HG02938 (cell line): Measurements from ENCODE around the gene SGCD.
"Not testable (repeated sequence)": the region's sequence is repeated elsewhere in the genome, so short reads cannot be mapped to it uniquely, and the experiment has no call there.

Experiments used
- ATAC-seq: cut with Tn5 transposase; IDR thresholded peaks from one replicate; pipeline ENCODE4 v1.9.1; 2021; ENCODE audit warnings: mild to moderate bottlenecking, moderate library complexity; ENCODE audit not compliant: unreplicated experiment

Gene SGCD

DNA sequence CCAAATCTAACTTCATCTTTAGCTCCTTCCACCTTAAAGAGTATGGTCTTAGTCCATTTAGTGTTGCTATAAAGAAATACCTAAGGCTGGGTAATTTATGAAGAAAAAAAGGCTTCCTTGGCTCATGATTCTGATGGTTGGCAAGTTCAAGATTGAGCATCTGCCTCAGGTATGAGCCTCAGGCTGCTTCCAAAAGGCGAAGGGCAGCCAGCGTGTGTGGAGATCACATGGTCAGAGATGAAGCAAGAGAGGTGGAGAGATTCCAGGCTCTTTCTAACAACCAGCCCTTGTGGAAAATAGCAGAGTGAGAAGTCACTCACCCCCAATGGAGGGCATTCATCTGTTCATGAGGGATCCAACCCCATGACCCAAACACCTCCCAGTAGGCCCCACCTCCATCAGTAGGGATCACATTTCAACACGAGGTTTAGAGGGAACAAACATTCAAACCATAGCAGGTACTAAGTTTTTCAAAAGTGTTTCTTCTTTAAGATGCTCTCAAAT, 225.9 kb downstream of the SGCD start:
- ATAC-seq: no peak

DNA sequence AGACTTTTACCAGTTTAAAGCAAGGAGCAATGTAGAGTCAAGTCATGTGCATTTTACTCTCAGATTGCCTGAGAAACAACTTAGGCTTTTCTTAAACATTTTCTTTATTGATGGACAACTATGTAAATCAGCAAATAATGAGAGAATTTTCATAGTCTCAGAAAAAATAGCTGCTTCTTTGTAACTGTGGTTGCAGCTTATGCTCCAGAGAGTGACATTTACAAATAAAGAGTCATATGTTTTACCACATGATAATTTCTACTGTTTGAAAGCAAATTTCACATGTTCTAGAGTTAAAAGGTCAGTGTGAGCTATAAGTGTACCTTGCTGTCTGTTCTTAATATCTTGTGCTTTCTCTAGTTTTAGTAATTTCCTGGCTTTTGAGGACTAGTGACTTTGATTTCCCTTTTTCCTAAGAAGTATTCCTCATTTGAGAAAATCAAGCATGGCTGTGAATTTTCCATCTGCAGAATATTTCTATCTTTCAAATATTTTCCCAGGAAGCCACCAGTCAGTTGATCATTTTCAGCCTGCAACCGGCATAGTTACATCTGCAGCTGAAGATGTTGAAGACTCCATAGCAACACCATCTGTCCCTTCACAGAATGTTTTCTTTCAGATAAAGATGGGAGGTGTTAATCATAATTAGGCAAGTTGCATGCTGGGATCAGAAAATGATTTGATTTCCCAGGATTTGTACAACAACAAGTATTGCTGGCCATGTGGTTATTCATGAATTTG, 229.9 kb downstream of the SGCD start:
- no peak for ATAC-seq

DNA sequence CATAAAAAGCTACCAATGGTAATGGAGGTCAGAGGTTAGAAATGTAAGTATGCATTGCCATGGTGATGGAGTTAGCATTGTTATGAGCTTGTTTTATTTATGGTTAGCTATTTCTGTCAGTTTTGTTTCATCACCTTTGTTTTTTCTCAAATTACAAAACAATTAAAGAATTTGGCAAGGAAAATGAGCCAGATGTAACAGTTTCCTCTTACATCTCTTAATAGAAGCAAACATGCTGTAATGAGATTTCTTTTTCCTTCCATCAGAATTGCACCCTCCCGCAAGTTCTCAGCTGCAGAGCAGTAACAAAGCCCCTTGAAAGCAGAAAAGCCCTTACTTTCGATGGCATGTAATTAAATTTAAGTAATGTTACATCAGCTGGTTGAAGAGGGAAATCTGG, 233.0 kb downstream of the SGCD start:
- no peak for ATAC-seq

GRCh38 chr5:156561651-156562050, 234.7 kb downstream of the SGCD start:
- no peak for ATAC-seq

DNA sequence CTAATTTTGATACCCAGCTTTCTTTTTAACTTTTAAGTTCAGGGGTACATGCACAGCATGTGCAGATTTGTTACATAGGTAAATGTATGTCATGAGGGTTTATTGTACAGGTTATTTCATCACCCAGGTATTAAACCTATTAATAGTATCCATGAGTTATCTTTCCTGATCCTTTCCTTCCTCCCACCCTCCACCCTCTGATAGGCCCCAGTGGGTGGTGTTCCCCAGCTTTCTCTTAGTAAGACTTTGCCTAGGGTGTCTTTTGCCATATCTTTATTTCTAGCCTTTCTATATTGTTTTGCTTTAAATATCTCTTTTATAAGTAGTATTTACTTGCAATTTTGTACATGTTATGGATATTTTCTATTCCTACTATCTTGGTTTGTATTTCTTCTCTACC, 243.7 kb downstream of the SGCD start:
- no peak for ATAC-seq

GRCh38 chr5:156581725-156582124, 254.8 kb downstream of the SGCD start:
- no peak for ATAC-seq

DNA sequence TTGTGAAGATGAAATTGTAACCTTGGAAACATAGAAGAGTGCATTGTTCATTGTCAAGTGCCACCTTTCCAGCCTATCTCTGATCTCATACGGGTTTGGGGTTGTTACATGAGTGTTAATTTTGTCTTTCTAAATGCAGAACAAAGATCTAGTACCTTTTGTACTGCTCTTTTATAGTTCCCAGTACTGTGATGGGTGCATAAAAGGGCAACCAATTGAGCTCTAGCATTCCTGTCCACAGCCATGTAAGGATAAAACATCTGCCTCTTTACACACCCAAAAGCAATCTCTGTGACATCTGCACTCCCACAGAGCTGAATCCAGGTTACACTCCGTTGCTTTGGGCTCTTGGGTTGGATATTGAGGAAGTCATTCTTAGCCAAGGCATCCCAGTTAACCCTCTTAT, 255.2 kb downstream of the SGCD start:
- no peak for ATAC-seq

- ATAC-seq: no peak
Observed at GRCh38 chr5:156584871-156585270, 257.9 kb downstream of the SGCD start.

GRCh38 chr5:156585999-156586398, 259.0 kb downstream of the SGCD start:
- no peak for ATAC-seq

- no peak for ATAC-seq
Observed at GRCh38 chr5:156587012-156587411, 260.0 kb downstream of the SGCD start.

DNA sequence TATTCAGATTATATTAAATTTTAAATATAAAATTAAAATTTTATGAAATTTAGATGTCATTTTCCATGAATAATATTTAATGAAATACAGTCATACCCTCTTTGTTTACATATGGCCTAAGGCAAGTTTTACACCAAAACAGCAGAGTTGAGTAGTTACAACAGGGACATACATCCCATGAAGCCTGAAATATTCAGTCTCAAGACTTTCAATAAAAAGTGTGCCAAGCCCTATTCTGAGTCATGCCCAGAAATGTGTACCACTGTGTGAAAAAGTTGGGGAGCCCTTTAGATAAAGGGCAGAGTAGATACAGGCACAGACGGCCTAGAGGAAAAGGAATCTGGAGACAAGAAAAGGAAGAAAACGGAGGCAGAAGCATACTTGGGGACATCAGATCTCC, 261.3 kb downstream of the SGCD start:
- no peak for ATAC-seq

DNA sequence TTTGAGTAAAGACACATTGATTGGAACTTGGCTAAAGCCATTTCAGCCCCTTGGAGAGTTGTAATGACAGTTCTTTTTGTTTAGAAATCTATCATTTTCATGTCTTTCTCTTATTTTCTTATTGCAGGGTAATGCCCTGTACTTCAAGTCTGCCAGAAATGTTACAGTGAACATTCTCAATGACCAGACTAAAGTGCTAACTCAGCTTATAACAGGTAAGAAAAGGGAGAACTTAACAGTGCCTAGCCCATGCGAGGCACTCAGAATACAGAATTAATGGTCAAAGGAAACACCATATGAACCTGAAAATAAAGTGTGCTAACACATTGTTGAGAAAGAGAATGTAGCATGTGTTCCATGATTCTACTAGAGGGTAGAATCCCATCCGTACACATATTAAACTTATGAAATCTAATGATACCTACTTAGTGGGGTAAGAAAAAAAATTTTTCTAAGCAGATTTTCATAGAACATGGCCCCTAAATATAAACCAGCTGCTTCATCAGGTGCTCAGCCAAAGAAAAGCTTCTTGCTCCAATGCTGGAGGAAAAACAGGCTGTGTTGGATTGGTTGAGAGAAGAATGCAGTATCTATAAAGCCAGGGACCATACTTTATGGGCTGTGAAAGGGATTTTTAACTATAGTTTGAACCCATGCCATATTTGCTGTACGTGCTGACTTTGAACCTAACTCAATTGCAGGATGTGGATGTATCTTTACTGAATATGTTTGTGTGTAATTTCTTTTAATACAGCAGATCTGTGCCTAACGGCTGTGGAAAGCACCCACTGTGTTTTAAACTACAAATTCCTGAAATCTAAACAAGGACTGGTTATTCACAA, 262.4 kb downstream of the SGCD start:
- ATAC-seq: no peak

DNA sequence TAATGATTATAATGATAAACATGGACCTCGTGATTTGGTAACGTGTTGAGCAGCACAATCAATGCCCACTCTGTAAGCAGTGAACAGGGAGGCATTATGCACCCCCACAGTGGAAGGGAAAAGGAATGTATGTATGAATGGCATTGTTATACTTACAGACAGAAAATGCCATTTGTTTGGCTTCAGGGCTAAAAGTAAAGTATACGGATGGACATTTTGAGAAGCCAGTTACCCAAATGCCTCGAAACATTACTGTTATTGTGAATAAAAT, 262.9 kb downstream of the SGCD start:
- no peak for ATAC-seq

DNA sequence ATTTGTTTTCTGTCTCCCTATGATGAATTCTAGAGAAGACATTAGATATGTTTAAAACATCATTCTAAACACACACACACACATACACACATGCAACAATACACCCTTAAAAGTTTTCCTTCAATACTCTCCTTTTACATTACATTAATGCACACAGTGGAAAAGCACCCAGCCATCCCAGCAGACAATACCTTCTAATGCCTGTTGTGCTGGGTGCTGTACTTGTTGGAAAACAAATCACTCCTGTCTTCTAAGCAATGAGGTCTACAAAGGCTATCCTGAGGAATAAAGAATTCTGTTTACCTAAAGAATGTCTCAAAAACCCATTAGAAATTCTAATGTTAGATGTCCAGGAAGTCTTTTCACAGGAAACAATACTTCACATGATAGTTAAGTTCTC, 264.0 kb downstream of the SGCD start:
- no peak for ATAC-seq

- no peak for ATAC-seq
Observed at GRCh38 chr5:156591631-156592030, 264.7 kb downstream of the SGCD start.

GRCh38 chr5:156593546-156593945, 266.6 kb downstream of the SGCD start:
- ATAC-seq: no peak

DNA sequence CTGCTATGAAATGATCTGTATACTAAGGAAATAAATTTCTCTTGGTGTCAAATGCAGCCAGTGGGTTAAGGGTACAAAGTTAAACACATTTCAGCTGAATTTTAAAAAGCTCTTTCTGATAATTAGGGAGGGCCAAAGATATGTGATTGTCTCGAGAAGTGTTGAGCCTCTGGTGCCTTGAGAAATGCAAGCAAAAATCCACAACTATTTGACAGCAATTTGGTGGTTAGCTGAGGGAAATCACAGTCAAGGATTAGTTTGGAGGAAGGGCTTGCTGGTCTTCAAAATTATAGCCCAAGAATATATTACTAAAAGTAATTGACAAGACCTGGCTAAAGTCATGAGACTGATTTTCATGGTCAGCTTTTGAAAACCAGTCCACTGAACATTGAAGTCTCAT, 267.4 kb downstream of the SGCD start:
- no peak for ATAC-seq

DNA sequence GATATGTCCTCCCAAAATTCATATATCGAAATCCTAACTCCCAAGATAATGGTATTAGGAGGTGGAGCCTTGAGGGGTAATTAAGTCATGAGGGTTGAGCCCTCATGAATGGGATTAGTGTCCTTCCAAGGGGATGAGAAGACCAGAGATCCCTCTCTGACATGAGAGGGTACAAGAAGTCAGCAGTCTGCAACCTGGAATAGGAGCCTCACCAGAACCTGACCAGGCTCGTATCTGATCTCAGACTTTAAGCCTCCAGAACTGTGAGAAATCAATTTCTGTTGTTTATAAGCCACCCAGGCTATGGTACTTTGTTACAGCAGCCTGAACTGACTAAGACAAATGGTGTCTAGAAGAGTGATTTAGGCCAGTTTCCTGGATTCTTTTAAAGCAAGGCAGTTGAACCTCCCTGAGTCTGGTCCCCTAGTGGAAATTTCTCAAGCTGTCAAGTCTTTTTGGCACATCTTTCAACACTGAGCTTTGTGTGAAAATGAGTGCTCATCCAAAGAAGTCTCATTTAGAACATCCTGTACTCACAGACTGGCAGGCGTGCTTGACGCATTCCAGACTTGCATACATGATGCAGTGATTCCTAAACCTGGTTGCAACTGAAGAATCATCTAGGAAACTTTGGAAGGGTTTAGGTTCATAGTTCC, 268.3 kb downstream of the SGCD start:
- ATAC-seq: no peak

GRCh38 chr5:156597276-156597675, 270.3 kb downstream of the SGCD start:
- ATAC-seq: no peak

GRCh38 chr5:156598964-156599363, 272.0 kb downstream of the SGCD start:
- ATAC-seq: no peak

- ATAC-seq: not testable (repeated sequence)
Observed at GRCh38 chr5:156610582-156610981, 283.6 kb downstream of the SGCD start.

DNA sequence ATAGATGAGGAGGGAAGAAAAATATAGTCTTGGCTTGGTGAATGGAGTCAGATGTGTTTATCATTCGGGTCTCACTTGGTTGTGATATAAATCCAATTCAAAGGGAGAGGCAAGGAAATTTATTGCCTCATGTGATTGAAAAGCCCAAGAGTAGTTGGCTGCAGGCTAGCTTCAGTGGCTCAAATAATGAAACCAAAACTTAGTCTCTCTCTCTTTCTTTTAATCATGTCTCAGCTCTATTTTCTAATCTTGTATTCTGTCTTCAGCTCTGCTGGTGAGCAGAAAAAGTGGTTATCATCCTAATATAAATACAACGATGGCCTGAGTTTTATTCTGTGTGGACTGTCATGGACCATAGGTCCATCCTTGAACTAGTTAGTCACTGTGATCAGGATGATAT, 288.9 kb downstream of the SGCD start:
- ATAC-seq: no peak
